CD14-positive monocyte (primary cell): ENCODE data around the gene CPA3. TPM values are rescaled to one million over a fixed set of nuclear protein-coding genes. Genes with fewer than 3 reads are reported as not detected.

Experiments used
- DNase-seq, 3 donors: peaks; one replicate each; pipeline ENCODE4 v3.0.0-alpha.2; 2011 to 2022
- H2AFZ ChIP-seq: 2 replicates; pipeline ENCODE4 v1.6.0; 2012; ENCODE audit warnings: mild to moderate bottlenecking, low read depth, low read length, inconsistent platforms; ENCODE audit not compliant: insufficient read depth, poor library complexity, severe bottlenecking
- H3K27ac ChIP-seq, 2 donors: 1 replicate in 1 of 2; 2 replicates in 1 of 2; pipeline ENCODE4 v1.5.1; 2012 to 2013; ENCODE audit warnings: low read length in 2 of 2, control low read depth in 1 of 2, inconsistent platforms in 1 of 2, low read depth in 1 of 2, mild to moderate bottlenecking in 1 of 2
- H3K27me3 ChIP-seq, 2 donors: one replicate each; pipeline versions ENCODE4 v1.6.0 to v1.6.1; 2011 to 2013; ENCODE audit warnings: low read length in 2 of 2; ENCODE audit not compliant: control insufficient read depth in 2 of 2, insufficient read depth in 2 of 2
- H3K36me3 ChIP-seq, 2 donors: replicated peaks in 1 of 2; 1 replicate in 1 of 2; 2 replicates in 1 of 2; pipeline versions ENCODE4 v1.5.1 to v1.6.1; 2012 to 2013; ENCODE audit warnings: low read length in 2 of 2, control low read depth in 1 of 2, inconsistent platforms in 1 of 2, mild to moderate bottlenecking in 1 of 2; ENCODE audit not compliant: insufficient read depth in 2 of 2, control insufficient read depth in 1 of 2
- H3K4me1 ChIP-seq, 2 donors: 1 replicate in 1 of 2; 2 replicates in 1 of 2; pipeline versions ENCODE4 v1.5.1 to v1.6.1; 2012 to 2013; ENCODE audit warnings: low read length in 2 of 2, control low read depth in 1 of 2, inconsistent platforms in 1 of 2, mild to moderate bottlenecking in 1 of 2, moderate library complexity in 1 of 2; ENCODE audit not compliant: insufficient read depth in 2 of 2, control insufficient read depth in 1 of 2
- H3K4me2 ChIP-seq: replicated peaks from 2 replicates; pipeline ENCODE3; 2012; ENCODE audit warnings: low read length, moderate library complexity, mild to moderate bottlenecking; ENCODE audit not compliant: poor library complexity, severe bottlenecking; ENCODE audit errors: extremely low read depth
- H3K4me3 ChIP-seq, 3 experiments: fragments of 200-600 bp in 1 of 3; sonication (generic) in 1 of 3; replicated peaks in 1 of 3; 1 replicate in 2 of 3; 2 replicates in 1 of 3; pipeline ENCODE4 v1.5.1; 2011 to 2013; ENCODE audit warnings: low read length in 3 of 3, mild to moderate bottlenecking in 3 of 3, control low read depth in 2 of 3, low read depth in 2 of 3, inconsistent platforms in 1 of 3, moderate library complexity in 1 of 3
- H3K79me2 ChIP-seq: 2 replicates; pipeline ENCODE4 v1.6.0; 2012; ENCODE audit warnings: mild to moderate bottlenecking, control low read depth, inconsistent platforms, low read length, moderate library complexity; ENCODE audit not compliant: insufficient read depth
- H3K9ac ChIP-seq: 2 replicates; pipeline ENCODE4 v1.6.0; 2017; ENCODE audit warnings: low read length, mild to moderate bottlenecking; ENCODE audit not compliant: insufficient read depth, poor library complexity, severe bottlenecking
- H3K9me3 ChIP-seq, 2 donors: replicated peaks in 1 of 2; 1 replicate in 1 of 2; 2 replicates in 1 of 2; pipeline versions ENCODE4 v1.5.1 to v1.6.1; 2012 to 2013; ENCODE audit warnings: low read length in 2 of 2, control low read depth in 1 of 2; ENCODE audit not compliant: control insufficient read depth in 1 of 2, insufficient read depth in 1 of 2
- H4K20me1 ChIP-seq: 2 replicates; pipeline ENCODE4 v1.6.0; 2012; ENCODE audit warnings: mild to moderate bottlenecking, low read length, control low read depth, moderate library complexity; ENCODE audit not compliant: insufficient read depth
- H3K27ac Mint-ChIP-seq, 7 donors: one replicate each; pipeline ENCODE4 v1.8.0; 2020; ENCODE audit warnings: mild to moderate bottlenecking in 7 of 7, mixed read lengths in 7 of 7, moderate library complexity in 6 of 7, inconsistent platforms in 2 of 7
- H3K27me3 Mint-ChIP-seq, 3 donors: one replicate each; pipeline ENCODE4 v1.8.0; 2021 to 2022; ENCODE audit warnings: low read depth in 3 of 3, mild to moderate bottlenecking in 3 of 3, mixed read lengths in 3 of 3, moderate library complexity in 3 of 3, inconsistent platforms in 1 of 3
- H3K36me3 Mint-ChIP-seq, 2 donors: one replicate each; pipeline ENCODE4 v1.8.0; 2020; ENCODE audit warnings: mixed read lengths in 2 of 2, inconsistent platforms in 1 of 2, mild to moderate bottlenecking in 1 of 2
- H3K4me1 Mint-ChIP-seq: one replicate; pipeline ENCODE4 v1.8.0; 2020; ENCODE audit warnings: mild to moderate bottlenecking, mixed read lengths
- H3K4me3 Mint-ChIP-seq, 2 donors: one replicate each; pipeline ENCODE4 v1.8.0; 2020; ENCODE audit warnings: mild to moderate bottlenecking in 2 of 2, mixed read lengths in 2 of 2, moderate library complexity in 1 of 2
- H3K9me3 Mint-ChIP-seq, 7 donors: one replicate each; pipeline ENCODE4 v1.8.0; 2020 to 2022; ENCODE audit warnings: mixed read lengths in 7 of 7, mild to moderate bottlenecking in 6 of 7, moderate library complexity in 6 of 7, inconsistent platforms in 2 of 7
- WGBS: methylation state at CpG from one replicate; pipeline ENCODE4 v1.1.5; 2013; ENCODE audit warnings: missing lambda C conversion rate; ENCODE audit not compliant: insufficient coverage; 5-methylcytosine and 5-hydroxymethylcytosine counted together
- intact Hi-C, 2 donors: fragments of 100-400 bp; cut with micrococcal nuclease; formaldehyde crosslinking; loops; one replicate each; pipeline versions ENCODE4 v1.15.0 to v1.15.1; 2023
- polyA plus RNA-seq, 3 donors: library from polyadenylated mRNA; depleted of rRNA in 1 of 3; unstranded in 2 of 3; stranded (reverse) in 1 of 3; fragments of 300-500 nt in 2 of 3; fragments of >200 nt in 1 of 3; fragmentation: Illumina TruSeq in 2 of 3; gene quantifications; 1 replicate in 2 of 3; 2 replicates in 1 of 3; pipeline ENCODE4 v1.2.3, GENCODE V29; 2012 to 2021
- TF ChIP-seq, protein P1 (sequence below): fragments of 200-600 bp; IDR thresholded peaks from one replicate; pipeline ENCODE4 v1.8.0; 2022; ENCODE audit warnings: antibody characterized with exemption, mild to moderate bottlenecking

CPA3 gene
- polyA plus RNA-seq, 3 donors: not detected

DNA sequence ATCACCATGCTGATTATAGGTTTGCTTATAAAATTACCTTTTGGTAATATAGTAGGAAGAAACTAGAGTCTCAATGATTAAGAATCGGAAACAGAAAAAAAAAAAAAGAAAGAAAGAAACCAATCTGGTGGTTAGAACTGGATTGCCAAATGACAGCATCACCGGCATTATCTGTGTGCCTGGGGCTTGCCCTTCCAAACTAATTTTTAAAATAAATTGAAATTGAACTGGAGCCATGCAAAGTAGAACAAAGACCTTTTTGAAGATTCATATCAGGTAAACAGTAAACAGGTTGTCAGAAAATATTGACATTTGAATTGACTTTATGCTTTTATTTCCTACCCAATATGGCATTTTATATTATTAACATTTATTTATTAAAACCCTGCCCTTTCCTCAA lies 48.7 kb upstream of the CPA3 start:
- DNase-seq: no peak
- Histone ChIP-seq H3K4me1 (no peaks in the 10 kb centered on the region), H3K4me2 (no peak overlapping the region), H4K20me1 (no peaks in the 10 kb centered on the region), H2AFZ (no peak overlapping the region), H3K9ac (no peak overlapping the region), H3K36me3 (no peaks in the 10 kb centered on the region), H3K4me3 (no peak overlapping the region), H3K9me3 (no peaks in the 10 kb centered on the region), H3K27me3 (no peaks in the 10 kb centered on the region), H3K27ac (no peak overlapping the region), H3K79me2 (no peaks in the 10 kb centered on the region)
- no CpG with 5 or more reads among the region's 2 CpGs for WGBS
- Mint-ChIP-seq H3K9me3 (peaks cover 0 to 9% (median 0%) of the 10 kb centered on the region in 7 donors), H3K27ac (no peak overlapping the region), H3K4me1 (no peaks in the 10 kb centered on the region), H3K4me3 (no peak overlapping the region), H3K27me3 (peaks cover 0 to 5% (median 0%) of the 10 kb centered on the region in 3 donors), H3K36me3 (no peaks in the 10 kb centered on the region)
- intact Hi-C loops: no loop called here
- TF ChIP-seq, protein P1, sequence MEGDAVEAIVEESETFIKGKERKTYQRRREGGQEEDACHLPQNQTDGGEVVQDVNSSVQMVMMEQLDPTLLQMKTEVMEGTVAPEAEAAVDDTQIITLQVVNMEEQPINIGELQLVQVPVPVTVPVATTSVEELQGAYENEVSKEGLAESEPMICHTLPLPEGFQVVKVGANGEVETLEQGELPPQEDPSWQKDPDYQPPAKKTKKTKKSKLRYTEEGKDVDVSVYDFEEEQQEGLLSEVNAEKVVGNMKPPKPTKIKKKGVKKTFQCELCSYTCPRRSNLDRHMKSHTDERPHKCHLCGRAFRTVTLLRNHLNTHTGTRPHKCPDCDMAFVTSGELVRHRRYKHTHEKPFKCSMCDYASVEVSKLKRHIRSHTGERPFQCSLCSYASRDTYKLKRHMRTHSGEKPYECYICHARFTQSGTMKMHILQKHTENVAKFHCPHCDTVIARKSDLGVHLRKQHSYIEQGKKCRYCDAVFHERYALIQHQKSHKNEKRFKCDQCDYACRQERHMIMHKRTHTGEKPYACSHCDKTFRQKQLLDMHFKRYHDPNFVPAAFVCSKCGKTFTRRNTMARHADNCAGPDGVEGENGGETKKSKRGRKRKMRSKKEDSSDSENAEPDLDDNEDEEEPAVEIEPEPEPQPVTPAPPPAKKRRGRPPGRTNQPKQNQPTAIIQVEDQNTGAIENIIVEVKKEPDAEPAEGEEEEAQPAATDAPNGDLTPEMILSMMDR: no peak

DNA sequence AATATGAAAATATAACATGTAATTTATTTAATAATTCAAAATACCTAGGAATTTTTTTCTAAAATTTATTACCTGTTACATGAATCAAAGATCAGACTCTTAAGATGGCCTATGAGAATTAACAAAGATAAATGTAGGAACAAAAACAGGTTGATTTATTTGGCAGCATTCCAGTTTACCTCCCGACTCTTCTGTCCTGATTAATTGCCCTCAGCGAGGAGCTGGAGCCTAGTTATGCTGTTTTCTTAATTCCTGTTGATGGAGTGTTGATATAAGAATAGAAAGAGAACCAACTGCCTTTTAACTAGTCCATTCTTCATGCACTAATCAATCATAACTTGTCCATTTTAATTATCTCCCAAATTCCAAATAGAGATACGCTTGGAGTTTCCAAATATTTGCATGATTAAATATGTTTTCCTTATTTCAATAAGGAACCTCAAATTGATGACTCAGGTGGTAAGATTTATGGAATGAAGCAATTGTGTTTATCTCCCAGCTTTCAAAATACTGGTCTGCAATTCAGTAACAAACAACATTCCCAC lies 48.0 kb upstream of the CPA3 start:
- H3K9me3 Mint-ChIP-seq: peaks cover 0 to 4% (median 1%) of the 10 kb centered on the region in 7 donors

More for the DNA sequence above, 48.0 kb upstream of the CPA3 start:
- no peak overlapping the region for H3K27ac ChIP-seq
- H3K27me3 ChIP-seq: no peaks in the 10 kb centered on the region
- H3K9ac ChIP-seq: no peak overlapping the region
- no peaks in the 10 kb centered on the region for H3K36me3 ChIP-seq
- no peaks in the 10 kb centered on the region for H3K4me1 Mint-ChIP-seq
- no peak overlapping the region for H2AFZ ChIP-seq
- no peaks in the 10 kb centered on the region for H4K20me1 ChIP-seq
- no peaks in the 10 kb centered on the region for H3K4me1 ChIP-seq
- no peak overlapping the region for H3K4me3 Mint-ChIP-seq
- intact Hi-C loops: no loop called here
- H3K27me3 Mint-ChIP-seq: peaks cover 0 to 5% (median 0%) of the 10 kb centered on the region in 3 donors
- H3K4me3 ChIP-seq: no peak overlapping the region
- TF ChIP-seq, protein P1: no peak
- no peaks in the 10 kb centered on the region for H3K36me3 Mint-ChIP-seq
- no peak for DNase-seq
- no peak overlapping the region for H3K27ac Mint-ChIP-seq
- WGBS: no CpG with 5 or more reads among the region's 3 CpGs
- peaks cover 0 to 4% of the 10 kb centered on the region in 2 donors for H3K9me3 ChIP-seq
- H3K79me2 ChIP-seq: no peaks in the 10 kb centered on the region
- no peak overlapping the region for H3K4me2 ChIP-seq
